Esophagus muscularis mucosa (tissue), 4 donors: ENCODE results near the gene BLCAP. TPM values are rescaled to one million over a fixed set of nuclear protein-coding genes. Genes with fewer than 3 reads are reported as not detected.
"Not testable (repeated sequence)": the region's sequence is repeated elsewhere in the genome, so short reads cannot be mapped to it uniquely, and the experiment has no call there.

Experiments used
- DNase-seq: peaks from one replicate; pipeline ENCODE4 v3.0.0-alpha.2; 2017; ENCODE audit errors: extremely low spot score
- H3K27ac ChIP-seq, 4 donors: fragments of 200-600 bp; sonication (generic); replicated peaks in 1 of 4; 1 replicate in 3 of 4; 2 replicates in 1 of 4; pipeline ENCODE4 v1.5.1; 2016 to 2019; ENCODE audit warnings: mild to moderate bottlenecking in 1 of 4
- H3K27me3 ChIP-seq, 4 donors: fragments of 200-600 bp; sonication (generic); one replicate each; pipeline versions ENCODE4 v1.5.1 to v1.6.0; 2016 to 2019
- H3K36me3 ChIP-seq, 4 donors: fragments of 200-600 bp; sonication (generic); one replicate each; pipeline ENCODE4 v1.5.1; 2016 to 2019
- H3K4me1 ChIP-seq, 4 donors: fragments of 200-600 bp; sonication (generic); one replicate each; pipeline ENCODE4 v1.5.1; 2016 to 2019
- H3K4me3 ChIP-seq, 4 donors: fragments of 200-600 bp; sonication (generic); 1 replicate in 2 of 4; 2 replicates in 2 of 4; pipeline ENCODE4 v1.5.1; 2016 to 2019; ENCODE audit warnings: mild to moderate bottlenecking in 4 of 4, moderate library complexity in 1 of 4
- H3K9me3 ChIP-seq, 4 donors: fragments of 200-600 bp; sonication (generic); 1 replicate in 3 of 4; 2 replicates in 1 of 4; pipeline ENCODE4 v1.5.1; 2016 to 2019
- EP300 ChIP-seq: sonication (generic); formaldehyde crosslinking; IDR thresholded peaks from one replicate; pipeline ENCODE4 v1.6.1; 2017; ENCODE audit warnings: antibody characterized with exemption
- POLR2A ChIP-seq: fragments of 450-650 bp; IDR thresholded peaks from one replicate; pipeline ENCODE4 v1.6.1; 2017; ENCODE audit warnings: antibody characterized with exemption, moderate library complexity, mild to moderate bottlenecking, low read depth
- POLR2AphosphoS5 ChIP-seq, 2 donors: sonication (generic); formaldehyde crosslinking; IDR thresholded peaks; one replicate each; pipeline ENCODE4 v1.6.1; 2017; ENCODE audit warnings: antibody characterized with exemption in 2 of 2
- WGBS: methylation state at CpG from one replicate; pipeline ENCODE4 v1.1.5; 2018; 5-methylcytosine and 5-hydroxymethylcytosine counted together
- intact Hi-C: fragments of 100-400 bp; cut with DNase I; formaldehyde crosslinking; loops from one replicate; pipeline ENCODE4 v1.15.1; 2023
- total RNA-seq, 4 donors: library from RNA; depleted of rRNA; stranded (reverse); fragments of >200 nt; gene quantifications; one replicate each; pipeline versions ENCODE4 v1.1.0 to v1.2.1, GENCODE V29; 2016
- TF ChIP-seq, protein P1 (sequence below), 3 experiments: fragments of 200-600 bp in 2 of 3; fragments of 450-650 bp in 1 of 3; sonication (generic) in 2 of 3; IDR thresholded peaks; one replicate each; pipeline ENCODE4 v1.5.1; 2017 to 2019; ENCODE audit warnings: antibody characterized with exemption in 3 of 3, mild to moderate bottlenecking in 2 of 3, moderate library complexity in 1 of 3

Gene BLCAP
- total RNA-seq, 4 donors from 2014 or later, result 41.9 to 59.6 (median 50.9) TPM

DNA sequence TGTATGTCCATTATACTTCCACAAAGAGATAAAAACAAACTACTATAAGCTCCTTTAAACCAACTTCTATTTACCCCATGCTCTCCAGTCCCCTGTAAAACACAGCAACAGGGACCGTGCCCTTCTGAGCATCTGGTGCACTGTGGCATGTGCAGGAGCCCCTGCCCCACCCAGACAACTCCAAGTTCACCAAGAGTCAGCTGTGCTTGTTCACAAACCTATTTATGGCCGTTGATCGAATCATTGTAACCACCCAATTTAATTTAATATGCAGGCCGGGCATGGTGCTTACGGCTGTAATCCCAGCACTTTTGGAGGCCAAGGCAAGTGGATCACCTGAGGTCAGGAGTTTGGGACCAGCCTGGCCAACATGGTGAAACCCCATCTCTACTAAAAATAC lies 13.7 kb upstream of the BLCAP start:
- TF ChIP-seq EP300, result no peak
- TF ChIP-seq, protein P1, sequence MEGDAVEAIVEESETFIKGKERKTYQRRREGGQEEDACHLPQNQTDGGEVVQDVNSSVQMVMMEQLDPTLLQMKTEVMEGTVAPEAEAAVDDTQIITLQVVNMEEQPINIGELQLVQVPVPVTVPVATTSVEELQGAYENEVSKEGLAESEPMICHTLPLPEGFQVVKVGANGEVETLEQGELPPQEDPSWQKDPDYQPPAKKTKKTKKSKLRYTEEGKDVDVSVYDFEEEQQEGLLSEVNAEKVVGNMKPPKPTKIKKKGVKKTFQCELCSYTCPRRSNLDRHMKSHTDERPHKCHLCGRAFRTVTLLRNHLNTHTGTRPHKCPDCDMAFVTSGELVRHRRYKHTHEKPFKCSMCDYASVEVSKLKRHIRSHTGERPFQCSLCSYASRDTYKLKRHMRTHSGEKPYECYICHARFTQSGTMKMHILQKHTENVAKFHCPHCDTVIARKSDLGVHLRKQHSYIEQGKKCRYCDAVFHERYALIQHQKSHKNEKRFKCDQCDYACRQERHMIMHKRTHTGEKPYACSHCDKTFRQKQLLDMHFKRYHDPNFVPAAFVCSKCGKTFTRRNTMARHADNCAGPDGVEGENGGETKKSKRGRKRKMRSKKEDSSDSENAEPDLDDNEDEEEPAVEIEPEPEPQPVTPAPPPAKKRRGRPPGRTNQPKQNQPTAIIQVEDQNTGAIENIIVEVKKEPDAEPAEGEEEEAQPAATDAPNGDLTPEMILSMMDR (IDR thresholded peaks at IDR 0.05), result no peak
- no peak for TF ChIP-seq POLR2AphosphoS5 (IDR thresholded peaks at IDR 0.05)
- TF ChIP-seq POLR2A, result no peak
- Histone ChIP-seq H3K9me3 (no peaks in the 10 kb centered on the region), H3K4me3 (no peak overlapping the region), H3K4me1 (no peaks in the 10 kb centered on the region), H3K36me3 (no peaks in the 10 kb centered on the region), H3K27me3 (no peaks in the 10 kb centered on the region), H3K27ac (no peak overlapping the region)
- DNase-seq, result no peak
- intact Hi-C loops, result no loop called here
- WGBS, result 94% methylated on average over 5 of the region's 5 CpGs

DNA sequence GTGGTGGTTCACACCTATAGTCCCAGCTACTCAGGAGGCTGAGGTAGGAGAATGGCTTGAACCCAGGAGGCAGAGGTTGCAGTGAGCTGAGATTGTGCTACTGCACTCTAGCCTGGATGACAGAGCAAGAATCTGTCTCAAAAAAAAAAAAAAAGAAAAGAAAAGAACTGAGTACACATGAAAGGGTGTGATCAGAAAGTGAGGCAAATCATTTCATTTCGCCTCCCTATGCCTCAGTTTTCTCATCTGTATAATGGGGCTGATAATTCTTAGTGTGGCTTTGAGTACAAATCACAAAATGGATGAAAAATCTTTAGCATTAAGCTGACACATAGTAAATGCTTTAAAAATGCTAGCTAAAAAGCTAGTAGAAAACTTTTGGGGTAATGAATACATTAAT lies 13.2 kb upstream of the BLCAP start:
- WGBS, result 59% methylated on average over 1 of the region's 1 CpG
- H3K4me1 ChIP-seq, intact Hi-C loops: not testable (repeated sequence)

DNA sequence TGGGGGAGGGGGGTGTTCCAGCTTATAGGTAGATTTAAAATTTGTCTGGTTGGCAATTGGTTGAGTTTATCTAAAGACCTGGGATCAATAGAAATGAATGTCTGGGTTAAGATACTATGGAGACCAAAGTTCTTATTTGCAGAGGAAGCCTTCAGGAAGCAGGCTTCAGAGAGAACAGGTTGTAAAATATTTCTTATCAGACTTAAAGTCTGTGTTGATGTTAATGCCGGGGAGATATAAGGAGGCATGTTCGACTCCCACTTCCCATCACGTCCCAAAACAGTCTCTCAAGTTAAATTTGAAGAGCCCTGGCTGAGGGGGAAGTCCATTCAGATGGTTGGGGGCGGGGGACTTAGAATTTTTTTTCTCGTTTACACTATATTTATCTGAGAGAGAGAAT lies 12.3 kb upstream of the BLCAP start:
- DNase-seq, result no peak
- intact Hi-C loops, result no loop called here
- WGBS, result 58% methylated on average over 5 of the region's 5 CpGs

More for the DNA sequence above, 13.2 kb upstream of the BLCAP start:
- not testable (repeated sequence) for H3K9me3 ChIP-seq, H3K4me3 ChIP-seq, DNase-seq, H3K27ac ChIP-seq, H3K36me3 ChIP-seq, H3K27me3 ChIP-seq

GRCh38 chr20:37539424-37539823 lies 11.7 kb upstream of the BLCAP start:
- Histone ChIP-seq H3K4me3 (no peak overlapping the region), H3K36me3 (no peaks in the 10 kb centered on the region), H3K4me1 (peaks cover 0 to 4% (median 3%) of the 10 kb centered on the region in 4 donors), H3K27me3 (no peaks in the 10 kb centered on the region), H3K9me3 (no peaks in the 10 kb centered on the region), H3K27ac (no peak overlapping the region)
- intact Hi-C loops, result no loop called here
- 81% methylated on average over 4 of the region's 4 CpGs for WGBS
- no peak for DNase-seq
- TF ChIP-seq POLR2AphosphoS5 (IDR thresholded peaks at IDR 0.05) (no peak), POLR2A (no peak), EP300 (no peak)
- TF ChIP-seq, protein P1 (IDR thresholded peaks at IDR 0.05), result no peak

More for the DNA sequence above, 12.3 kb upstream of the BLCAP start:
- no peak overlapping the region for H3K27ac ChIP-seq
- H3K9me3 ChIP-seq, result no peaks in the 10 kb centered on the region
- H3K27me3 ChIP-seq, result no peaks in the 10 kb centered on the region
- H3K4me1 ChIP-seq, result no peaks in the 10 kb centered on the region
- TF ChIP-seq POLR2A, result no peak
- no peak for TF ChIP-seq POLR2AphosphoS5 (IDR thresholded peaks at IDR 0.05)
- no peak for TF ChIP-seq EP300
- TF ChIP-seq, protein P1 (IDR thresholded peaks at IDR 0.05), result no peak
- H3K4me3 ChIP-seq, result no peak overlapping the region
- no peaks in the 10 kb centered on the region for H3K36me3 ChIP-seq

DNA sequence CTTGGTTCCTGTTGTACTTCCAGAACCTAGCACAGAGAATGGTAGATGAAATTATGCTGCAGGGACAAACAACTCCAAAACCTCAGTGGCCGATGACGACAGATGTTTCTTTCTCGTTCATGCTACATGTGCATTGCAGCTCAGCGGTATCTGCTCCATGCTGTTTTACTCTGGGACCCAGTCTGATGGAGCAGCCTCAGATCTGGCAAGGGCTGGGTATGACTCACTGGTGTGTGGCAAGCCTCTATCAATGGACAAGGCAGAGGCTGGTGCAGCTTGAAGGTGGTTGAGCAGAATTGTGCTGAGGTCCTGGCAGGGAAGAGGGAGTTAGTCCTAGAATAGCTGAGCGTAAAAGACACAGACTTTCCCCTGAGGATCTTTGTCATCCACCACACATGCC lies 10.3 kb upstream of the BLCAP start:
- no peaks in the 10 kb centered on the region for H3K9me3 ChIP-seq
- intact Hi-C loops, result no loop called here
- H3K36me3 ChIP-seq, result no peaks in the 10 kb centered on the region
- H3K4me1 ChIP-seq, result peaks cover 0 to 11% (median 8%) of the 10 kb centered on the region in 4 donors
- H3K4me3 ChIP-seq, result no peak overlapping the region
- no peaks in the 10 kb centered on the region for H3K27me3 ChIP-seq
- no peak for DNase-seq
- TF ChIP-seq POLR2A (no peak), POLR2AphosphoS5 (IDR thresholded peaks at IDR 0.05) (no peak), EP300 (no peak)
- TF ChIP-seq, protein P1 (IDR thresholded peaks at IDR 0.05), result no peak
- no peak overlapping the region for H3K27ac ChIP-seq
- 87% methylated on average over 4 of the region's 5 CpGs for WGBS
